Colon (tissue), 2 donors: ENCODE measurements around the gene BAIAP2.
A peak's percentile ranks its signal among the peaks of the same experiment; 100 is the strongest.
"Not testable (repeated sequence)": the region's sequence is repeated elsewhere in the genome, so short reads cannot be mapped to it uniquely, and the experiment has no call there.

ENCODE experiments used
- FAIRE-seq: peaks from 2 replicates; lab custom pipeline; 2012; peaks lifted over from hg19 to GRCh38; lab: Jason Lieb, UNC
- donor health status: control.
- donor health status: control.

BAIAP2 gene

DNA sequence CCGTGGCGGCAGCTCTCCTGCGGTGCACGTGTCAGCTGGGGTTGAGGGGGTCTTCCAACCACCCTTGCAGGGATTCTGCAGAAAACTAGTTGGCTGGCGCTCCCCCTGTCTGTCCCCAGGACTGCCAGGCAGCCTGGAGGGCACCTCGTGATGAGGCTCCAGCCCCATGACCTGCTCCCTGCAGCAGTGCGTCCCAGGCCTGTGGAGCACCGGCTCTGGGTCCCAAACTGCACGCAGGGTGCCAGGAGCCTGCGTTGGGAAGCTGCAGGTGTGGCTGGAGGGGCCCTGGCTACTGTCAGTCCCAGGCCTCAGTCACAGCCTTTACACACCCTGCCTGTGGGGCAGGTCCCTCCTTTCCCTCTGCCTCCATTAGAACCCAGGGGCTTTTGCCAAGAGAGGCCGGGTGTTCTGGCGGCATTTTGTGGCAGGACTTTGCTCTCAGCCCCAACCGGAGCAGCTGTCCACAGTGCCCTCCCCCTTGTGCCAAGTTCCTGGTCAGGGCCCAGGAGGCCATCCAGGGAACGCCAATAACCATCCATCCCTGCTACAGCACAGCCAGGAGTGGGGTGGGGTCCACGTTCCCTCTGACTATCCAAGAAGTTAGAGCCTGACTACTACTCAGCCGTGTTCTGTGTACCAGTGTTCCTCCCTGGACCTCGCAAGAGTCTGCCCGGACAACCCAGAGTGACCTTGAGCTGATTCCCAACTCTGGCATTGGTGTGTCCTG, 34.2 kb upstream of the BAIAP2 start:
- FAIRE-seq: no peak

- no peak for FAIRE-seq
These were observed 33.0 kb upstream of the BAIAP2 start for GRCh38 chr17:81002013-81002384.

DNA sequence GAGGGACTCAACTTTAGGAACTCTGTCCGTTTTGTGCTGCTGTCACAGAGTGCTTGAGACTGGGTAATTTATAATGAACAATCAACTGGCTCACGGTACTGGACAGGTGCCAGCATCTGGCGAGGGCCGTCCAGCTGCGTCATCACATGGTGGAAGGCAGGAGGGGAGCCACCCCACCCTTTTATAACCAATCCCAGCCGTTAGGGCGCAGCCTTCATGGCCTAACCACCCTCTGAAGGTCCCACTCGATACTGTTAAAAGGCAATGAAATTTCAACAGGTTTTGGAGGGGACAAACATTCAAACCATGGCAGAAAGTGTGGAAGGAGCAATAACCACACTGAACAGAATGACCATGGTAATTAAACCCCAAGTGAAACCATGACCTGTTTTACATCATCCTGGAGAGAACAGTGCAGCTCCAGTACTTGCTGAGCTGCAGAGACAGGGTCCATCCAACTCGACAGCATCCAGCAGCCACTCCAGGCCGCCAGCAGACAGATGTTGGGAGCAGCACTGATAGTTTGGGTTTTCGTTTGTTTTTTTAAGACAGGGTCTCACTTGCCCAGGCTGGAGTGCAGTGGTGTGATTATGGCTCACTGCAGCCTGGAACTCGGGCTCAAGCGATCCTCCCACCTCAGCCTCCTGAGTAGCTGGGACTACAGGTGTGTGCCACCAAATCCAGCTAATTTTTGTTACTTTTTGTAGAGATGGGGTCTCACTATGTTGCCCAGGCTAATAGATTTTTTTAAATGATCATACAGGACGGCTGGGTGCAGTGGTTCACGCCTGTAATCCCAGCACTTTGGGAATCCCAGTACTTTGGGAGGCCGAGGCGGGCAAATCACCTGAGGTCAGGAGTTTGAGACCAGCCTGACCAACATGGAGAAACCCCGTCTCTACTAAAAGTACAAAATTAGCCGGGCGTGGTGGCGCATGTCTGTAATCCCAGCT, 32.3 kb upstream of the BAIAP2 start:
- no peak for FAIRE-seq

DNA sequence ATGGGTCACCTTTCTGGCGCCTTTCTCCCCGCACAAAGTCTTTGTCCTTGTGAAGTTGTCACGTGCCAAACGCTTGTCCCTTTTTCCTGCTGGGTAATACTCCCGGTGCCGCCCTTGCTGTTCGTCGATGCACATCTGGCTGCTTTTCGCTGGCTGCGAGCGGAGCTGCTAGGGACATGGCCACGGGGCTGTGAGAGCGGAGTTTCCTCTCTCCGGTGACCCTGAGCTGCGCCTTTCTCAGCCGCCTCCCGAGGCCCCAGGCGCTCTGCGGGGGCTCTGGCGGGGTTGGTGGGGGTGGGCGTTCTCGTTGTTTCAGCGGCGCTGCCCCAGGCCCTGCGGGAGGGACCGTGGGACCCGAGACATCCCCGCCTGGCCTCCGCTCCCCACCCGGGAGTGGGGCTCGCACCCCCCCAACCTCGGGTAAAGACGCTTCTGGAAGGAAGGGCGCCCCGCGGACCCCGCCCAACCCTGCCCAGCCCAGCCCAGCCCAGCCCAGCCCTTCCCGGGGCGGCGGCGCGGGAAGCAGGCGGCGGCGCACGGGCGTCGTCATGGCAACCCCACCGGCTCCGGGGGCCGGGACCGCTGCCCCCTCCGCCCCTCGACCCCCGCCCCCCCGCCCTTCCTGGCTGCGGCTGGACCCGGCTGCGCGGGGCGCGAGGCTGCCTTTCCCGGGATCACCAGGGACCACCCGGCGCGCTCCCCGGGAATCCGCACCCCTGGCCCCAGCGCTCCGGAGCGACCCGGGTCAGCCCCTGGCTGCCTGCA, 31.1 kb upstream of the BAIAP2 start:
- FAIRE-seq: no peak

- no peak for FAIRE-seq
These were observed 28.1 kb upstream of the BAIAP2 start for GRCh38 chr17:81006891-81007290.

DNA sequence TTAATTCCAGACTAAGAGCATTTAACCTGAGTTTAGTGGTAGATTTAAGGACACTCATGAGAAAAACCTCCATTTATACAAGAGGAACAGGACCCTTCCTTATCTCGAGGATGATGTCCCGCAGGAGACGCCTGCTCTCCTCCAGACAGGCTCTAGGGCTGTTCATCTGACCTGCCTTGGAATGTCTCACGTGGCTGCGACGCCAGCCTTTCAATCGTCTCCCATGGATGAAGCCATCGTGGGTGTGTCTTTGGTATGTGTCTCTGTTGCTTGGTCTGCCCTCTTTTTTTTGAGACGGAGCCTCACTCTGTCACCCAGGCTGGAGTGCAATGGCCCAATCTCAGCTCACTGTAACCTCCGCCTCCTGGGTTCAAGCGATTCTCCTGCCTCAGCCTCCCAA, 26.8 kb upstream of the BAIAP2 start:
- FAIRE-seq: no peak

DNA sequence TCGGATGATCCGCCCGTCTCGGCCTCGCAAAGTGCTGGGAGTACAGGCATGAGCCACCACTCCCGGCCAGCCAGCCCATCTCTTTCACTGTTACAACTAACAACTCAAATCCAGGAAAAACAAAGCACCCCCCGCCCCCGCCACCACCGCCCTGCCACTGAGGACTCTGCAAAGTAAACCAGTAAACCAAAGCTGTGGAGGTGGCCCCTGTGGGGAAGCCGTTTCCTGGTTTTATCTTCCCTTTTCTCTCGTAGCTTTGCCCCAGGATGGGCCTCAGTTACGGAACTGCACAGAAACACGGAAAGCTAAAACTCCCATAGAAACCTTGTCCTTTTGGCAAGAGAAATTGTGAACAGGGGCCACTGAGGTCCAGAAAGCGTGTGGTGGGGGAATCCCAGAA, 25.8 kb upstream of the BAIAP2 start:
- FAIRE-seq: no peak

- no peak for FAIRE-seq
These were observed 24.0 kb upstream of the BAIAP2 start for GRCh38 chr17:81010935-81011334.

DNA sequence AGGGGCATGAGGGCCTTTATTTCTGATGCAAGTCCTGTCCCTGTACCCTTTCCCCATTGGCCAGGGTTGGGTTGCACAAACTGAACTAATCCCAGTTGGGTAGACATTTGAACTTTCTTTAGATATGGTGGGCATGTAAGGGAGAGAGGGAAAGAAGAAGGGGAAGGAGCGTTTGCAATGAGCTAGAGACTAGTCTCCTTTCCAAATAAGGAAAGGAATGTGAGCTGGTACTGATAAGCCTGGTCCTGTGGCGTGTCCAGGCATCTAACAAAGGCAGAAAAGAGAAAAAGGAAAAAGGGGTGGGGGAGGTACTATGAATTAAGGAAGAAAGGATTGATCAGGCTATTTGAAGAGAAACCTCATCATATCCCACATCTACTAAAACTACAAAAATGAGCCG, 23.0 kb upstream of the BAIAP2 start:
- FAIRE-seq: no peak

- no peak for FAIRE-seq
These were observed 22.1 kb upstream of the BAIAP2 start for GRCh38 chr17:81012574-81013447.

DNA sequence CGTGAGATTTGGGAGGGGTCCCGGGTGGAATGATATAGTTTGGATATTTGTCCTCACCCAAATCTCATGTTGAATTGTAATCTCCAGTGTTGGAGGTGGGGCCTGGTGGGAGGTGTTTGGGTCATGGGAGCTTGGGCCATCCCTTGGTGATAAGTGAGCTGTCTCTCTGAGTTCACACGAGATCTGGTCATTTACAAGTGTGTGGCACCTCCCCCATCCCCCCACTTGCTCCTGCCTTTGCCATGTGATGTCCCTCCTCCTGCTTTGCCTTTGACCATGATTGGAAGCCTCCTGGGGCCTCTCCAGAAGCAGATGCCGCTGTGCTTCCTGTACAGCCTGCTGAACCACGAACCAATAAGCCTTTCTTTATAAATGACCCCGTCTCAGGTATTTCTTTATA, 21.3 kb upstream of the BAIAP2 start:
- FAIRE-seq: no peak

GRCh38 chr17:81015136-81015535, 19.8 kb upstream of the BAIAP2 start:
- FAIRE-seq: no peak

- FAIRE-seq: no peak
These were observed 18.4 kb upstream of the BAIAP2 start for GRCh38 chr17:81016575-81016974.

GRCh38 chr17:81017330-81017729, 17.6 kb upstream of the BAIAP2 start:
- FAIRE-seq: not testable (repeated sequence)

DNA sequence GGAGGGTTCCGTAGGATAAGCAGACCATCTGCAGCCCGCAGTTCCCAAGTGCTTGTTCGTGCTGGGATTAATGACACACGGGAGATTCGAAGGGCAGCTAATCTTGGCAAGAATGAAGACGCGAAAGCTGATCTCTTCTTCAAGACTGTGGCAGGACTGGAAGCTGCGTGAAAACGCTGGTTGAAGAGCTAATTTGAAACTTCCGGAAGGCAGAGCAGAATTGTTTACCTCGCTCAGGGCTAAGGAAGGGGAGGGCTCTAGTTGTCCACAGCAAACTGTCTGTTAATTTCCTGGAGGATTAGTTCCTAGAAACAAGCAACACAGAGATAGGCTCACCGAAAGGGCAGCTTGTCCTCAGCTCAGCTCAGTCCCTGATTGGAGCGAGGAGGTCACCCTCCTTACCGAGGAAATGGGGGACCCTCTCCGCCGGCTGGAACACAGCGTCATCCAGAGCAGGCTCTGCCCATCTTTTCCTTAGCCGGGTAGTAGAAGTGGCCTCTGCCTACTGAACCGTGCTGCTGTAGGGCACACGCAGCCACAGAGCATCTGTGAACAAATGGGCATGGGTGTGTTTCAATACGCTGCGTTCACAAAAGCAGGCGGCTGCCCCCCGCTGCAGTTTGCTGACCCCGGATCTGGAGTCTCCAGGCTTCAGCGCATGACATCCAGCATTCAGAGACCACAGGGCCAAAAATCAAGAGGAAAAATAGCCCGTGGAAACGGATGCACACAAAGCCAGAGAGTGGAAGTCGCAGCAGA, 16.7 kb upstream of the BAIAP2 start:
- FAIRE-seq: peak; percentile 14

- no peak for FAIRE-seq
These were observed 15.1 kb upstream of the BAIAP2 start for GRCh38 chr17:81019563-81020442.

DNA sequence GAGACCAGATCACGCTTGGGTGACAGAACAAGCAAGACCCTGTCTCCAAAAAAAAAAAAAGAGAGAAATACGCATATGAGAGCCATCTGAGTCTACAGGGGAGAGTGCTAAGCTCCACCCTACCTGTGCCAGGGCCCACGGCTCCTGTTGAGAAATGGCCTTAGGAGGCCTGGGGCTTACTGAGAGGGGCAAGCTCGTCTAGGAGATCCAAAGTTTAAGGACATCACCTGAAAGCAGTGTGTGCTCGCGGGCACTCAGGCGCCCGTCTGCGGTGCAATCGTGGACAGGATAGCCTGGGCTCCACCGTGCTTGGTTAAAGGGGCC, 14.5 kb upstream of the BAIAP2 start:
- FAIRE-seq: no peak

- no peak for FAIRE-seq
These were observed 14.0 kb upstream of the BAIAP2 start for GRCh38 chr17:81020767-81021497.
